Measurements from ENCODE around the gene NOTCH3.
A peak's percentile ranks its signal among the peaks of the same experiment; 100 is the strongest.

Gene NOTCH3

GRCh38 chr19:15235781-15236180, 35.0 kb upstream of the NOTCH3 start:
- no peak for DNase-seq (ENCODE audit: low read depth)

GRCh38 chr19:15234431-15235130, 33.8 kb upstream of the NOTCH3 start:
- DNase-seq (ENCODE audit: low read depth), result no peak

- DNase-seq (ENCODE audit: low read depth), result no peak
These were observed 30.5 kb upstream of the NOTCH3 start for GRCh38 chr19:15231271-15231670.

GRCh38 chr19:15227261-15227660, 26.5 kb upstream of the NOTCH3 start:
- DNase-seq (ENCODE audit: low read depth), result no peak

GRCh38 chr19:15225760-15226159, 25.0 kb upstream of the NOTCH3 start:
- DNase-seq (ENCODE audit: low read depth), result no peak

- no peak for DNase-seq (ENCODE audit: low read depth)
These were observed 23.0 kb upstream of the NOTCH3 start for GRCh38 chr19:15223649-15224361.

GRCh38 chr19:15222738-15223648, 22.2 kb upstream of the NOTCH3 start:
- DNase-seq (ENCODE audit: low read depth), result peak; percentile 60

- no peak for DNase-seq (ENCODE audit: low read depth)
These were observed 20.0 kb upstream of the NOTCH3 start for GRCh38 chr19:15220833-15221232.

- DNase-seq (ENCODE audit: low read depth), result no peak
These were observed 17.7 kb upstream of the NOTCH3 start for GRCh38 chr19:15218501-15218900.

- no peak for DNase-seq (ENCODE audit: low read depth)
These were observed 15.6 kb upstream of the NOTCH3 start for GRCh38 chr19:15216363-15216762.

GRCh38 chr19:15213715-15214381, 13.1 kb upstream of the NOTCH3 start:
- DNase-seq (ENCODE audit: low read depth), result no peak

GRCh38 chr19:15212711-15213110, 11.9 kb upstream of the NOTCH3 start:
- no peak for DNase-seq (ENCODE audit: low read depth)

GRCh38 chr19:15210323-15210781, 9.6 kb upstream of the NOTCH3 start:
- DNase-seq (ENCODE audit: low read depth), result no peak

- DNase-seq (ENCODE audit: low read depth), result no peak
These were observed 704 bp upstream of the NOTCH3 start for GRCh38 chr19:15201374-15202023.

GRCh38 chr19:15199661-15200552, 888 bp downstream of the NOTCH3 start:
- no peak for DNase-seq (ENCODE audit: low read depth)

GRCh38 chr19:15198951-15199660, 1.7 kb downstream of the NOTCH3 start:
- no peak for DNase-seq (ENCODE audit: low read depth)

GRCh38 chr19:15197942-15198341, 2.9 kb downstream of the NOTCH3 start:
- no peak for DNase-seq (ENCODE audit: low read depth)

- DNase-seq (ENCODE audit: low read depth), result no peak
These were observed 3.4 kb downstream of the NOTCH3 start for GRCh38 chr19:15197275-15197941.

- no peak for DNase-seq (ENCODE audit: low read depth)
These were observed 4.3 kb downstream of the NOTCH3 start for GRCh38 chr19:15196360-15197005.
